NCI-H460 (cell line): Measurements from ENCODE around the gene XCL2. TPM values are rescaled to one million over a fixed set of nuclear protein-coding genes. Genes with fewer than 3 reads are reported as not detected.
A peak's percentile ranks its signal among the peaks of the same experiment; 100 is the strongest.
"Not testable (repeated sequence)": the region's sequence is repeated elsewhere in the genome, so short reads cannot be mapped to it uniquely, and the experiment has no call there.

Experiments
- DNase-seq: peaks from one replicate; pipeline ENCODE4 v3.0.0-alpha.2; 2016; ENCODE audit warnings: low read depth; ENCODE audit errors: extremely low read depth
- total RNA-seq: library from RNA; depleted of rRNA; stranded (reverse); fragments of >200 nt; shearing (Covaris generic); gene quantifications from 2 replicates; pipeline ENCODE4 v1.2.3, GENCODE V29; 2014

Gene XCL2
- total RNA-seq, 1 experiment from 2014 or later: not detected

DNA sequence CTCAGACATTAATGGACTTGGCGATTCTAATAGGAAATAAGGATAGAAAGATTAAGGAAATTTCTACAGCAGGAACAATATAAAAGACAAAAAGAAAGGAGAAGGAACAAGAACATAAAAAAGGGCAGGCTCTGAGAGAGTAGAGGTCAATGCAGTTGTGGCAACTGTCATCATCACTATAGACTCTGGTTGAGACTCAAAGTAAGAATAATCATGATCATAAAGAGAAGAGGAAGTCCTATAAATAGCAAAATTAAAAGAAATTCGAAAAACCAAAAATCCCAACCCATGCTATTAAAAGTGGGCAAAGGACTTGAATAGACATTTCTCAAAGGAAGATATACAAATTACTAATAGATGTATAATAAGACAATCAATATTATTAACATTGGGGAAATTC, 18.2 kb upstream of the XCL2 start:
- DNase-seq: no peak

DNA sequence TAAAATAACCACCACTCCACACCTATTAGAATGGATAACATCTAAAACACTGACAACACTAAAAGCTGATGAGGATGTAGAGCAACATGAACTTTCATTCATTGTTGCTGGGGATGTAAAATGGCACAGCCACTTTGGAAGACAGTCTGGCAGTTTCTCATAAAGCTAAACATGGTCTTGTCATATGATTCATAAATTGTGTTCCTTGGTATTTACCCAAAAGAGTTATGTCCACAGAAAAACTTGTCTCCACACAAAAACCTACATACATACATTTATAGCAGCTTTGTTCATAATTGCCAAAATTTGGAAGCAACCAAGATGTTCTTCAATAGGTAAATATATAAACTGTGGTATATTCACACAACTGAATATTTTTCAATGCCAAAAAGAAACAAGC, 16.6 kb upstream of the XCL2 start:
- no peak for DNase-seq

DNA sequence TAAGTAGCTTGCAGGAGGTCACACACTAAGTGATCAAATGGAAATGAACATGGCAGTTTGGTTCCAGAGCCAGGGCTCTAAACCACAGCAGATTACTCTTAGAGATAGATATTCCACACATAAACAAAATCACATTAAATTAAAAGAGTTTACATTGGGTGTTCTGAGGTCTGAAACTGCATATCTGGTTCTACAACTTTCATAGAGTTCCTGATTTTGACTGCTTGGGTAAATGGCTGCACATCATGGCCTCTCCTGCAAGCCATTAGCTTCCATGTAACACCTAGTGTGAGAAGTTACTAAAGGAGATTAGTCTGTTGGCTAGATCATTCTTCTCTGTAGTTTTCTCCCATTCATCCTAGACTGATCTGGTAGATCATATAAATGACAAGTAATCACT, 12.8 kb upstream of the XCL2 start:
- DNase-seq: no peak

DNA sequence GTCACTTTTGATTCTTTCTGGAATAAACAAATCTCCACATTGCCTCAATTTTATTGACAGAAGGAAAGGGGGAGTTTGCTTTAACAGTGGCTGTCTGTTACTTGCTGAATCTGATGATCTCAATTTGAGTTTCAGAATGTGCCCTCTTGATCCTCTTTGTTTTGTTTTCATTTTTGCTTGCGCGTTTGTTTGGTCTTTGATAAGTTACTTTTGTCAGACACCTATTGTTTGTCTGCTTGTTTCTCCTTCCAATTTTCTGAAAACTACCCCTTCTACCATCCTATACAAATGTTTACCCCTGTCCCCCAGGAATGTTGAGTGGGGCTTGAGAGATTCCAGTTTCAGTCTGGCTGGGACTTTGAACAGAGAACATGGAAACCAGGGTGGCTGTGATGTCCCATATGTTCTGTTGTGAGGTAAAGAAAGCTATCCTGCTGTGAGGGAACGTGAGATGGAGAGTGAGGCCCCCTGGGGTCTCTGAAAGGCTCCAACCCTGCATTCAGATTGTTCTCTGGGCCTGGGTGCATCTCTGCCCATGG, 11.8 kb upstream of the XCL2 start:
- DNase-seq: no peak

GRCh38 chr1:168554603-168555483, 11.0 kb upstream of the XCL2 start:
- no peak for DNase-seq

GRCh38 chr1:168553680-168554553, 10.1 kb upstream of the XCL2 start:
- no peak for DNase-seq

GRCh38 chr1:168552961-168553360, 9.2 kb upstream of the XCL2 start:
- no peak for DNase-seq

DNA sequence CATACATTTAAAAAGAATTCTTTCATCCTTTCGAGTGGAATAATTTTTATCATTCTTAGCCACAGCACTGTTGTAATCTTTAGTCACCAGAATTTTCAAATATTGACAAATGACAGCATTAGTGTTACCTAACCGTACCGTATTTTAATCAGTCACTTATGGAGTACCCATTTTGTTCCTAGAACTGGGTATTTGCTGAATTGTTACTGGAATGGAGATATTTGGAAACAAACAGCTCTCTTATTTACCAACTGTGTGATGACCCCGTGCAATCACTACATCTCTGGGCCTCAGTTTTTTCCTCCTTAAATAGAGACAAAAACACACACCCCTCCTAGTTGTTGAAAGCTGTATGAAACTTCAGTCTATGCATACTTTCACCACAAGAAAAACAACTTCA, 7.9 kb upstream of the XCL2 start:
- no peak for DNase-seq

DNA sequence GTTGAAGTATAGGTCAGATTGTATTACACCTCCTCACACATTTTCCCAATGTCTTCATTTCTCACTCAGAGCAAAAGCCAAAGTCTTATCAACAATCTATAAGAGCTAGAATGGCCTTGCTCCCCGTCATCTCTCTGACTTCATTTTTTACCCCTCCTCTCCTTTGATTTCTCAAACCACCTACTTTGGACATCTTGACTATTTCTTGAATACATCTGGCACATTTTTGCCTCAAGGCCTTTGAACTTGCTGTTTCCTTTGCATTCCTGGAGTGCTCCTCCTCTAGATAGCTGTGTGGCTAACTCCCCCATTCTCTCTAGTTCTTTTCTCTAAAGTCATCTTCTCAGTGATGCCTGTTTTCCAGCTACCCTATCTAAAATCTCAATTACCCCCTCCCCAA, 7.2 kb upstream of the XCL2 start:
- no peak for DNase-seq

- DNase-seq: not testable (repeated sequence)
These were observed 2.7 kb upstream of the XCL2 start for GRCh38 chr1:168546553-168546895.

- DNase-seq: peak; percentile 42
These were observed 2.1 kb upstream of the XCL2 start for GRCh38 chr1:168545678-168546552.

DNA sequence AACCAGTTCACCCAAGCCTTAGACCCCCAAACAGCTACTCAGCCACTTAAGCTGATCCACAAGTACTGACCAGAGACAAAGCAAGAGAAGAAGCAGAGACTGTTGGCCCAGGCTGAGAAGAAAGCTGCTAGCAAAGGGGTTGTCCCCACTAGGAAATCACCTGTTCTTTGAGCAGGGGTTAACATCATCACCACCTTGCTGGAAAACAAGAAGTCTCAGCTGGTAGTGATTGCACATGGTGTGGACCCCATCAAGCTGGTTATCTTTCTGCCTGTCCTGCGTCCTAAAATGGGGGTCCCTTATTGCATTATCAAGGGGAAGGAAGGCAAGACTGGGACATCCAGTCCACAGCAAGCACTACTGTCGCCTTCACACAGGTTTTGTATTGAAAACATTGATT, 819 bp downstream of the XCL2 start:
- not testable (repeated sequence) for DNase-seq

GRCh38 chr1:168540798-168541197, 3.0 kb downstream of the XCL2 start:
- DNase-seq: not testable (repeated sequence)

DNA sequence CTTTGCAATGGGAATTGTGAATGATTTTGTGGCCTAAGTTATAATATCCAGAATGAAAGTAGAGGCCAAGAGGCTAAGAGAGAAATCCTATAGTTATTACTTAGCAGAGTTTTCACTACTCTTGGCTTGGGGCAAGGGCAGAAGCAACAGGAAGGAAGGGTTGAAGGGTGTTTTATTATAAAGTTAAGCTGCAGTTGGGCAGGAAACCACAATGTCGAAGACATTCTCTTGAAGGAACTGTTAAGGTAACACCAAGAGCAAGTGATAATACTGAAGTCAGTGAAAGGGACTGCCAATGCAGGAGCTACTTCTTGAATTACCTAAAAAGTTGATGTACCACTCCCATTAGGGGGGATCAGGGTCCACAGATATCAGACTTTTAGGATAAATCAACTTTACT, 8.3 kb downstream of the XCL2 start:
- DNase-seq: no peak

GRCh38 chr1:168531615-168532345, 12.0 kb downstream of the XCL2 start:
- no peak for DNase-seq

DNA sequence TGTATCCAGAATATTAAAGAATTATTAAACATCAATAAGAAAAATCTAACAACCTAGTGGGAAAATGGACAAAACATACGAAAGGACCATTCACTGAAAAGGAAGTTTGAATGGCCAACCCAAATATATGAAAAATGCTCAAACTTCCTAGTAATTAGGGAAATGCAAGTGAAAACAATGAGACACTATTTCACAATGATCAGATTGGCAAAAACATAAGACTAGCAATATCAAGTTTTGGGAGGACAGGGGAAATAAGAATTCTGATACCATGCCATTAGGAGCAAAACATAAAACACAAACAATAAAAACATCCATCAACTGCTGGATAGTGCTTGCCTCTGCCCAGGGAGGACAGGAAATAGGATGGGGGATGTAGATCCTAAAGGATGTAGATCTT, 14.3 kb downstream of the XCL2 start:
- no peak for DNase-seq

DNA sequence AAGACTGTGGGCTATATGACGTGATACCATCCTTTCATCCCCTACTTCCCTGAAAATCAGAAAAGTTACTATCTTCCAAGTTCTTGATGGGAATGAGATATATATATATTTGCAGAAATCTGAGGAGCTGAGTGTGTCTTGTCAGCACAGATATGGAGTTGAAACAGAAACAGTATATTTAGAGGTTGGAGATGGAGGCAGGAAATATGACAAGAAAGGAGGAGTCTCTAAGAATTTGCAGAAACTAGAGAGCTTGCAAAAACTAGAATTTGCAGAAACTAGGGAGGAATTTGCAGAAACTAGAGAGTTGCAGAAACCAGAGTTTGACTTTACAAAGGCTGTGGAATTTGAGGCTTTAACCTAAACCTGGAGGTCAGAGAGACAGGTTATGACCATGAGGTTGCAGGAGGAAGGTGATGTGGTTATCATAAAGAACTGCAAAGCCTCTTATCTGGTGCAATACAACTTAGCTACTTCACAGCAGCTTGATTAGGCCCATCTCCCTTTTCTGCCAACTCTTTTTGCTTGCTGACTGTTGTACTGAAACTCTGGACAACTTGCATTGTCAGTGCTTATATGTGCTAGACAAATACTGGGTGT, 22.3 kb downstream of the XCL2 start:
- no peak for DNase-seq

GRCh38 chr1:168520832-168521231, 23.0 kb downstream of the XCL2 start:
- no peak for DNase-seq

- DNase-seq: no peak
These were observed 23.6 kb downstream of the XCL2 start for GRCh38 chr1:168520052-168520751.
